Measurements from ENCODE around the gene GPAM.
"Not testable (repeated sequence)": the region's sequence is repeated elsewhere in the genome, so short reads cannot be mapped to it uniquely, and the experiment has no call there.

GPAM gene, protein sequence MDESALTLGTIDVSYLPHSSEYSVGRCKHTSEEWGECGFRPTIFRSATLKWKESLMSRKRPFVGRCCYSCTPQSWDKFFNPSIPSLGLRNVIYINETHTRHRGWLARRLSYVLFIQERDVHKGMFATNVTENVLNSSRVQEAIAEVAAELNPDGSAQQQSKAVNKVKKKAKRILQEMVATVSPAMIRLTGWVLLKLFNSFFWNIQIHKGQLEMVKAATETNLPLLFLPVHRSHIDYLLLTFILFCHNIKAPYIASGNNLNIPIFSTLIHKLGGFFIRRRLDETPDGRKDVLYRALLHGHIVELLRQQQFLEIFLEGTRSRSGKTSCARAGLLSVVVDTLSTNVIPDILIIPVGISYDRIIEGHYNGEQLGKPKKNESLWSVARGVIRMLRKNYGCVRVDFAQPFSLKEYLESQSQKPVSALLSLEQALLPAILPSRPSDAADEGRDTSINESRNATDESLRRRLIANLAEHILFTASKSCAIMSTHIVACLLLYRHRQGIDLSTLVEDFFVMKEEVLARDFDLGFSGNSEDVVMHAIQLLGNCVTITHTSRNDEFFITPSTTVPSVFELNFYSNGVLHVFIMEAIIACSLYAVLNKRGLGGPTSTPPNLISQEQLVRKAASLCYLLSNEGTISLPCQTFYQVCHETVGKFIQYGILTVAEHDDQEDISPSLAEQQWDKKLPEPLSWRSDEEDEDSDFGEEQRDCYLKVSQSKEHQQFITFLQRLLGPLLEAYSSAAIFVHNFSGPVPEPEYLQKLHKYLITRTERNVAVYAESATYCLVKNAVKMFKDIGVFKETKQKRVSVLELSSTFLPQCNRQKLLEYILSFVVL

DNA sequence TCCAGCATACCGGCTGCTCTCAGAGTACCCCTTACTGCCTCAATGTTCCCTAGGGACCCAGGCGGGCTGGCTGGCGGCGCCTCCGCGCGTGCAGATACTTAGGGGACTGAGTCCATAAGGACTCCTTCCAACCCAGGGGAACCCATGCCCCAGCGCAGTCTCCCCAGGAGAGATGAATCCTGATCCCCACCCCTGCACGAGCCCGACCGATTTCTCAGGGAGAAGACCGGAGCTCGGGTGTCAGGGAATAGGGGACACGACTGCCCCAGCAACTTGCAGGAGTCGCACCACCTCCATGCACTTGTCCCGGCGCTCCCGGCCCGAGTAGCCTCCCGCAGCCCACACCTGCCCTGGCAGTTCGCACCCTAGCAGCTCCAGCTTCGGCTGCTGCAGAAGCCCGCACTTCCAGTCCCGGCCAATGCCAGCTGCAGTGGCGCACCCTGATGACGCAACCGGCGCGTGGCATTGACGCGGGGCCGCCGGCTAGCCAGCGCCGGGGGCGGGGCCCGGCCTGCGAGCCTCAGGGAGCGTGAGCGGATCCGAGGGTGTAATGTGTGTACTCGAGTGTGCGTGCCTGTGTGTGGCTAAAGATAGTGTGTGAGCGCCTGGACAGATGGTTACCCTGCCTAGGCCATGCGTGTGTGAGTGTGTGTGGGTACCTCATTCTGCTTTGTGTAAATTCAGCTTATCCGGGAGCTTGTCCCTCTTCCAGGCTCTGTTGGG lies at the start of gene GPAM:
Gene GPAM (minus strand): TSS at position 437 of the 723 bp plus-strand sequence. CDS start 1,981 bp downstream, outside the sequence.
- DNase-seq (ENCODE audit: insufficient read length, low spot score) (peak; percentile 89), FAIRE-seq (peak; percentile 90)

DNA sequence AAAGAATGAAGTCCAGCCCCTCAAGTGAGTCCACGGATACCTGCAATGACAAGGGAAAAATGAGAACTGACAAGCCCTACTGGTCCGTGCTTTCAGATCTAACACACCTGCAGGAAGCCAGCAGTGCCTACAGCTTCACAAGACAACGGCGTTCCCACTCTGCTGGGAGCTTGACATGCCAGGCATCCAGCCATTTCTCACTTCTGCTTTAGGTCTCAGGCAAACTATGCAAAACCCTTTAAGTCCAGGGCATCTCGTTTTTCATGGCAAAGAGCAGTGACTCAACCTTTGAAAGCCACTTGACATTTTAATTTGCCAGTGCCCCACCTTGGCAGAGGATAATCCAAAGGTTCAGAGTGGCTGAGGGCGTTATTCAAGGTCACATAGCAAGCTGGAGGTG lies 49.1 kb upstream of the GPAM start:
- no peak for FAIRE-seq
- no peak for DNase-seq (ENCODE audit: insufficient read length, low spot score)

DNA sequence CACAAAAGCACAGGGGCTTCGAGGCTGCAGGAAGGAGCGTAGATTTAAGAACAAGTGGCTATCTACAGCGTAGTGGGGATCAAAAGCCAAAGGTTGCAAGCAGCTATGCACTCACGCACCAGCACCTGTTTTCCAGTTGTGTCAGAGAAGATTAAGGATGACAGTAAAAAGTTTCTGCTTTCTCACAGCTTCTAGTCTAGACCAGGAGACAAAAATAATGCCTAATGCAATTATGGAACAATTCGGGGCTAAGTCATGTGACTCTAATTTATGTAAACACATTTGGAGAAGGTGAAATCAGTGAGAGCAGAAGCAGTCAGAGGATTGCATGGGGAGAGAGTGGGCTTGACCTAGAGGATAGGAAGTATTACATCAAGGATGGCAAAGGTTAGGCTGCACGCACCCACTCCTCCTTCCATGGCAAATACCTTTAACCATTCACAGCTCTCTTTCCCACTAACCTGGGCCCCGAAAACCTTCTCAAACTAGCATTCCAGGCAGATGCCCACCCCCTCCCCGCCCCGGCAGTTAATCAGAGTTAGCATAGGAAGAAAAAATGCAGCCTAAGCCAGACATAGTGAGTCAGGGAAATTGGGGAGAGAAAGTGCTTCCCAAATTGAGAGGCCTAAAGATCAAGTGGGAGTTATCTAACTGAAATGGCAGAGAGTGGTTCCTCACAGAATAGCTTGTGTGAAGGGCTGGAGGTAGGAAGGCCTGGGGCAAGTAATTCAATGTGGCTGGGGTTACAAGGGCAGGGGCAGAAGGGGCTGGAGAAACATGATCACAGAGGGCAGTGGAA lies 48.2 kb upstream of the GPAM start:
- no peak for DNase-seq (ENCODE audit: insufficient read length, low spot score)

DNA sequence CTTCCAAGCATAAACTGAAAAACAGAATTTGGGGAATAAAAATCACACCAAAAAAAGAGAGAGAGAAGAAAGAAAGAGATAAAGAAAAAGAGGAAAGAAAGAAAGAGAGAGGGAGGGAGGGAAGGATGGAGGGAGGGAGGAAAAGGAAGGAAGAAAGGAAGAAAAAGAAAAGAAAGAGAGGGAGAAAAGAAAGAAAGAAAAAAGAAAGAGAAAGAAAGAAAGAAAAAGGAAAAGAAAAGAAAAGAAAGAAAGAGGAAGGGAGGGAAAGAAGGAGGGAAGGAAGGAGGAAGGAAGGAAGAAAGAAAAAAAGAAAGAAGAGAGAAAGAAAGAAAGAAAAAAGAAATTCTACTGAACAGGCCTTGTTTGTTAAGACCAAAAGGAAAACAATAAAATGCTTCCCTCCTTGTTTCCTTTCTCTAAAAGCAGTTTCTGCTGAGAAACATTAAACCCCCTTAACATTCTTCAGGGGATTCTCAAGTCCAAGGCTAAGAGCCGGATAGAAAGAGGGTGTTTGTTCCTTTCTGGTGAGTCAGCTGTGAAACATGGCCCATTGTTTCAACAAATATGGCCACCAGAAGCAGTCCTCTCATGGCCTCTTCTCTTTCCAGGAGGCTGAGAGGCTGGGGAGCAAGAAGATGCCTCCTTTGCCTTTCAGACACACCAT lies 46.9 kb upstream of the GPAM start:
- FAIRE-seq (no peak), DNase-seq (ENCODE audit: insufficient read length, low spot score) (no peak)

More for the DNA sequence above, 48.2 kb upstream of the GPAM start:
- FAIRE-seq, result no peak

DNA sequence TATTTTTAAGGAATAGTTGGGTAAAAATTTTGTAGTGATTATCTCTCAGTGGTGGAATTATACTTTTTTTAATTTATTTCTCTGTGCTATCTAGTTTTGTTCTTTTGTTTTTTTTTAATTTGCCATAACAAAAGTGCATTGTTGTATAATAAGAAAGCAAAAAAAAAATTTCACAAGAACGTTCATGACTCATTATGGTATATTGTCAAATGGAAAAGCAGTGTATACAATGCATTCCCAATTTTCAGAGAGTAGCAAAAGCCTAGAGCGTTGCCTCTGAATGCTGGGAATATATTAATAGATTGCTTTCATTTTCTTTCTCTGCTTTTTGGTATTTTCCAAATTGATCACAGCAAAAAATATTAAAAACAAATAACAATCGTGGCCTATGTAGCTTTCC lies 46.3 kb upstream of the GPAM start:
- FAIRE-seq (no peak), DNase-seq (ENCODE audit: insufficient read length, low spot score) (no peak)

DNA sequence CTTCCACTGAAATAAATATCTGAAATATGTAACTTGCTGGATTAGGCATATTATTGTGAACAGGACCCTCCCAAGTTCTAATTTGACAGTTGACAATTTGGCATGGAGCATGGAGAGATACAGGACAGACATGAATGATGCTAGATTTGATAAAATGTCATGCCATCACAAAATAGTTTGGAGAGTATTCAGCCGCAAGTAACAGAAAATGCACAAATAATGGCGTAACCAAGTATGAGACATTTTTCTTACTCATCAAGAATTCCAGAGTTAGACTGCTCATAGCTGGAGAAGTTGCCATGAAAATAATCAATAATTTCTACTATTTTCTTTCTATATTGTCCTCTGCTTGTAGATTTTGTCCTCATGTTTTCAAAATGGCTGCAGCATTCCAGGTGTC lies 45.5 kb upstream of the GPAM start:
- FAIRE-seq, result no peak

DNA sequence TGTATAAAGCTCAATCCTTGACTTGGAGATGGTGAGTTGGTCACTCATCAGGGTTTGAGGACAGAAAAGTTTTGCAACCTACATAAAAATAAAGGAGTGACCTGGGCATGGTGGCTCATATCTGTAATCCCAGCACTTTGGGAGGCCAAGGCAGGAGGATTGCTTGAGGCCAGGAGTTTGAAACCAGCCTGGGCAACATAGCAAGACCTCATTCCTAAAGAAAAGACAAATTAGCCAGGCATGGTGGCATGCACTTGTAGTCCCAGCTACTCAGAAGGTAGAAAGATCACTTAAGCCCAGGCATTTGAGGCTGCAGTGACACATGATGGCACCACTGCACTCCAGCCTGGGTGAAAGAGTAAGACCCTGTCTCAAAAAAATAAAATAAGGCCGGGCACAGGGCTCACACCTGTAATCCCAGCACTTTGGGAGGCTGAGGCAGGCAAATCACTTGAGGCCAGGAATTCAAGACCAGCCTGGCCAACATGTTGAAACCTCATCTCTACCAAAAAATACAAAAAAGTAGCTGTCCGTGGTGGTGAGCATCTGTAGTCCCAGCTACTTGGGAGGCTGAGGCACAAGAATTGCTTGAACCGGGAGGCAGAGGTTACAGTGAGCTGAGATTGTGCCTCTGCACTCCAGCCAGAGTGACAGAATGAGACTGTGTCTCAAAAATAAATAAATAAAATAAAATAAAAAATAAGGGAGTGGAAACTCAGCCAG lies 45.0 kb upstream of the GPAM start:
- not testable (repeated sequence) for DNase-seq (ENCODE audit: insufficient read length, low spot score); FAIRE-seq

More for the DNA sequence above, 45.5 kb upstream of the GPAM start:
- DNase-seq (ENCODE audit: insufficient read length, low spot score), result no peak

DNA sequence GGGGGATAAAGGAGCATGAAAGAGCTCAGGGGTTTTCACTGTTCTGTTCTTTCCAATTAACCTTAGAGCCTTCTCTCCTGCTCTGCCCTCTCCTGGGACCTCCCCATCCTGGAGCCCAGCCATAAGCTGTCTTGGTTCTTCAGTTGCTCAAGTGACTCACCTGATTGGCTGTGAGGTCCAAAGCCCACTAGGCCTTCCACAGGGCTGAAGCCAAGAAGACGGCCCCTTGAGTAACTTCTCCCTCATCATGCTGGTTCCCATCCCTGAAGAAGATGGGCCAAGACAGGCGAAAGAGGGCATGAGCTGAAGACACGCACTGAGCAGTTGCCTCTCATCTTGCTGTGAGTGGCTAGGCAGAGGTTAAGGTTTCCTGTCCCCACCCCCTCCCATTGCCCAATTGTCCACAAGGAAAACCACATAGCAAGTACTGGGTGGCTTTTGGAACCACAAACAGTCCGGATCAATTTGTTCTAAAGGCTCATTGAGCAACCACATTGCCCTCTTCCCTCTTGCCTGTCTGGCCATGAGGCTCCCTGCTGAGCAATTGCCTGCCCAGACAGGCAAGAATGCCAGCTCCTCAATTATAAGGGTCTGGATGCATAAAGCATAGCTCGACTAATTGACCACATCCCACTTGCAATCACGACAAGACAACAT lies 43.9 kb upstream of the GPAM start:
- FAIRE-seq (no peak), DNase-seq (ENCODE audit: insufficient read length, low spot score) (no peak)

DNA sequence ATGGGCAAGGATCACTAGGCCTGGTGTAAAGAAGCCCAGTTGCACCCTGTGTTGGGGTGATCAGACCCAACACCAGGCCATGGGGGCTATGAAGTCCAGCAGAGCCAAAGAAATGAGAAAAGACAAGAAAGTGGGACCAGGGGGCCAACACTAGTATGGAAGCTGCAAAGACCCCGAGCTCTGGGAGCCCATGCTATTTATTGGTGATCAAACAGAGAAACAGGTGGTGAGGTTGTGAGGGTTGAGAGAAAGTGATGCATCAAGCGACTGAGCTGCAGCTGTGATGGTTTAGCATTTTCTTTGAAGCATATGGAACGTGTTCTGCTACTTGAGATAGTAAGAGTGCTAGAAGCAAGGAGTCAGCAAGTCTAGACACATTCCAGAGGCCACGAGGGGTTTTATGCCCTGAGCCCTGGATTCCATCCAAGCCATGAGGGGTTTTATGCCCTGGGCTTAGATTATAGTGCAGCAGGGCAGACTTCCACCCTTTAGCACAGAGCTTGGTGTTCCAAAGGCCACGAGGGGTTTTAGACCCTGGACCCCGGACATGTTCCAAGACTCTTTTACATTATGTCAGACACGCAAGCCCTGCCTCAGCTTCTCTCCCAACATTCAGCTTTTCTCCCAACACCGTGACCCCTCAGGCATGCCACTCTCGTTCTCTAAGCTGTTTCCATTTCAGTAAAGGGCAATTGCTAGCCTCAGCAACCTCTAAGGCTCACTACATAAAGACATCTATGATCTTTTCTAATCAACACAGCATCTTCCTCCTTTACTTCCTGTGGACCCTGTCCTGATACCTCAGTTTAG lies 43.1 kb upstream of the GPAM start:
- DNase-seq (ENCODE audit: insufficient read length, low spot score), result no peak
- FAIRE-seq, result no peak

DNA sequence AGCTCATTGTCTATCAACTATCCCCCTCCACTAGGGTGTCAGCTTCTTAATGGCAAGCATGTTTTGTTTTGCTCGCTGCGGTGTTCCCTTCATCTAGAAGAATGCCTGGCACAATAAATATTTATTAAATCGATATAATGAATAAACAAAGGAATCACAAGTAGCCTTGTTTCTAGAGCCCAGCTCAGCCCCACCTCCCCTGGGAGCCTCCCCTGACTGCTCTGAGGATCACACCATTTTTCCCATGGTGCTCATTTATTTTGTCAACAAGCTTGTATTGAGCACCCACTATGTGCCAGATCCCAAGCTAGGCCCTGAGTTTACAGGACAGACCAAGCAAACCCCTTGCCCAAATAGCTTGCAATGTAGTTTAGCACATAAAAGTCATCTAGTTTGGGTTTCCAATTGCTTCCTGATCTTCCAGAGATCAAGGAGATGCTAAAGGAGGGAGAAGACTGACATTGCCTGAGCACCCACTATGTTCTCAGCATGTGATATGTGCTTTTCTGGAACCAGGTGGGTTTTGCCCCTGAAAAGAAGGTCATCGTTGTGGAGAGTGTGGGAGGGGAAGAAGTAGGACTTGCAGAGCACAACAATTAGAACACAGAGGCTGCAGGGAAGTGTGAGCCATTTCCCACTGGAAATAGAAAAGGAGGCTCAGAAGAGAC lies 42.3 kb upstream of the GPAM start:
- FAIRE-seq (no peak), DNase-seq (ENCODE audit: insufficient read length, low spot score) (no peak)

DNA sequence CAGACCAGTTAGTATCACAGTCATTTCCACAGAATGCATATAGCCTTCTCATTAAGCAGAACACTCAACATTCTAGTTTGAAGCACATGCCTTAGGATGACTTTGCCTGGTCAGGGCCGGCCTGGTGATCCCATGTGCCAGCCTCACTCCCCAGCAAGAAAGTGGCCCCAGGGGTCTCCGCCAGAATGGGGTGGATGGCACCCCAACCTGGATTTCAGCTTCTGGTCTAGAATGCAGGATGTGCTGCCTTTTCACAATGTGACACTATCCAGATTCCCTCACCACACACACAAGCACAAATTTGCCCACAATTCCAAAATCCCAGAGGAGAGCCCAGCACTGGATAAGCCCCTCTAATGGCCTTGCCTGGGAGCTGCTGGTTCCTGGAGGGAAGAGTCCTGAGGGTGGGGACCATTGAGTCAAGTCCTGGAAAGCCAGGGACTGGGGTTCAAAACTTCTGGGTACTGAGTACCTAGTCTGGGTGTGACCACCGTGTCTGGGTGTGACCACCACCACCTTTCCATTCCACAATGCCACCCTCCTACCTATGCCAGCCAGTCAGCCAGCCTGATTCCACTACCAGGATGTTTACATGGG lies 41.5 kb upstream of the GPAM start:
- FAIRE-seq, result no peak

DNA sequence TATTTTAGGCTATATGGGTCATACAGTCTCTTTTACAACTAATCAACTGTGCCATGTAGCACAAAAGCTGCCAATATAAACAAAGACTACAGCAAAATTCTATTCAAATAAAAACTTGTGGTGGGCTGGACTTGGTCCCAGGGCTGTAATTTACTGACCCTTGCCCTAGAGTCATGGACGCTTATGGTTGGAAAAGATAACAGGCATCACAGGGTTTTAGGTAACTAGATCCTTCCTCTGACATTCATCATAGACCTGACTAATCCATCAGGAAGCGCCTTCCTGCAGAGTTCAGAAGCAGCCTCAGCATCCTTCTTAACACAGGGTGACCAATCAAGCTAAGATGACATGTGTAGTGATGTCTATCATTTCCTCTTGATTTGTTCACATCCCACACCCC lies 40.2 kb upstream of the GPAM start:
- DNase-seq (ENCODE audit: insufficient read length, low spot score) (no peak), FAIRE-seq (no peak)

More for the DNA sequence above, 41.5 kb upstream of the GPAM start:
- DNase-seq (ENCODE audit: insufficient read length, low spot score), result no peak

DNA sequence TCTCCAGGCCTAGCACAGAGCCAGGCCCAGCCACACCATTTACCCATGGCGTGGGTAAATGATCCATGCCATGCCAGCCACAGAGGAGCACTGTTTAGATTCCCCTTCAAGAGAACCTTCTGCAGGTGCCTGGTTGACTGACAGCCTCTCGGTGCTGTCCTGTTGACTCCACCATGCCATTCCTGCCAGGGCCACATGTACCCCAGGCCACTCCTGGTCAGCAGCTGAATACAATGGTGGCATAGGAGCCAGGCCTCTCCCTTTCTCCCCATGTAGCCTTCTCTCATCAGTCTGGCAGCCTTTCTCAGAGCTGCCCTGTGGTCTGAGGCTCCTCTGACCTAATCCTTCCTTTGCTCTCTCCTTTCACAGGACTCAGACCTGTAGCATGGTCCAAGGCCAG lies 39.2 kb upstream of the GPAM start:
- no peak for DNase-seq (ENCODE audit: insufficient read length, low spot score)
- no peak for FAIRE-seq

DNA sequence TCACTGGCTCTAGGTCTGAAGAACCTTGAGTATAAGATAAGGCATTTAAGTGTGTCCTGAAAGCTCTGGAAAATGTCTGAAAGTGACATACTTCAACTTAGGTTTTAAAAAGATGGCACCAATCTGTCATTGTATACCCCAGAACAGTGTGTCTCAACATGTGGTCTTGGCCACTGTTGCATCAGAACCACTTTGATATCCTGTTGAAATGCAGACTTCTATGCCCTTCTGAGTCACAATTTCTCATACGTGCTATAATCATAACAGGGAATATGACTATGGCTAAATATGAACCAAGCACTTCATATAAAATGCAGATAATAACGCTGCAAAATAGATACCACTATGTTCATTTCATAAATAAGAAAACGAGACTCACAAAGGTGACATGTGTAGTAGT lies 38.0 kb upstream of the GPAM start:
- no peak for FAIRE-seq
- DNase-seq (ENCODE audit: insufficient read length, low spot score), result no peak

DNA sequence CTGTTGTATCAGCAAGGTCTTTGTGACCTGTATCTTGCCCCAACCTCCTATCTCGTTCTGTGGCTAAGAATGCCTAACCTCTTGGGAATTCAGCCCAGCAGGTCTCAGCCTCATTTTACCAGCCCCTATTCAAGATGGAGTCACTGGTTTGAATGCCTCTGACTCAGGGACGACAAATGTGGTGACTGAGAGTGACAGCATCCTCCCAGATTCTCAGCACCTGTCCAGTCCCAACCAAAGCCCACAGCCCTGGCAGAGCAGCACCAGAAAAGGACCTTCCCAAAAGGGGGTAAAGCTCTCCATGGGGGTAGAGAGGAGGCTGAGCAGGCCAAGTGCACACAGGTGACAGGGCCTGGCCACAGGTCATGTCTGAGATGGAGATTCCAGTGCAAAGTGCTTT lies 35.4 kb upstream of the GPAM start:
- DNase-seq (ENCODE audit: insufficient read length, low spot score) (no peak), FAIRE-seq (no peak)

DNA sequence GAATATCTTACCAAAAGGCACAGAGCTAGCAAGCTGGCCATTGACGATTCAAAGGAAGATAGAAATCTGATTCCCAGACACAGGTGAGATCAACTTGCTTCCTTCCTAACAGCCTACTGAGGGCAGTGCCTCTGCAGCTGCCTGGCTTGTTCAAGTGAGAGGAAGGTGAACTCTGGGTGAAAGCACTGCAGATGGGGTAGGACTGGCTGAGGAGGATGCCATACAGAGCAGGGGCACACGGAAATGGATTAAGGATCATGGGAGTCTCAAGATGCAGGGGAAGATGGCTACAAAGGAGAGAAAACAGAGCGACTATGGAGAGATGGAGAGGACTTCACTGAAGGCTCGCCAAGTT lies 34.4 kb upstream of the GPAM start:
- DNase-seq (ENCODE audit: insufficient read length, low spot score), result no peak
- FAIRE-seq, result no peak

Measured in GM19239 (cell line).